Stimulated activated CD8-positive, alpha-beta memory T cell treated with anti-CD3 and anti-CD28 coated beads, Interleukin-12 subunit alpha, Interleukin-12 subunit beta, amount 100 ng/mL, for 4 hours (primary cell): ENCODE measurements around the gene FAM161B.
"Not testable (repeated sequence)": the region's sequence is repeated elsewhere in the genome, so short reads cannot be mapped to it uniquely, and the experiment has no call there.

Experiments
- DNase-seq: peaks from one replicate; pipeline ENCODE4 v3.0.0-alpha.2; 2020; ENCODE audit warnings: low read depth

FAM161B gene

GRCh38 chr14:73944432-73945158 is 5.3 kb downstream of the FAM161B start:
- no peak for DNase-seq

GRCh38 chr14:73943083-73943482 is 6.8 kb downstream of the FAM161B start:
- no peak for DNase-seq

GRCh38 chr14:73942180-73942579 is 7.7 kb downstream of the FAM161B start:
- no peak for DNase-seq

- no peak for DNase-seq
These were observed 12.9 kb downstream of the FAM161B start for GRCh38 chr14:73937012-73937411.

- no peak for DNase-seq
These were observed 13.3 kb downstream of the FAM161B start for GRCh38 chr14:73936548-73936947.

- no peak for DNase-seq
These were observed 14.2 kb downstream of the FAM161B start for GRCh38 chr14:73935666-73936065.

GRCh38 chr14:73924337-73924736 is 25.6 kb downstream of the FAM161B start:
- no peak for DNase-seq

- not testable (repeated sequence) for DNase-seq
These were observed 30.4 kb downstream of the FAM161B start for GRCh38 chr14:73919457-73919856.

GRCh38 chr14:73916324-73916723 is 33.6 kb downstream of the FAM161B start:
- DNase-seq: no peak

- DNase-seq: no peak
These were observed 36.6 kb downstream of the FAM161B start for GRCh38 chr14:73913256-73913655.

GRCh38 chr14:73909681-73910080 is 40.2 kb downstream of the FAM161B start:
- no peak for DNase-seq

GRCh38 chr14:73903028-73903427 is 46.9 kb downstream of the FAM161B start:
- no peak for DNase-seq

- DNase-seq: no peak
These were observed 53.4 kb downstream of the FAM161B start for GRCh38 chr14:73896521-73896920.

- DNase-seq: no peak
These were observed 54.0 kb downstream of the FAM161B start for GRCh38 chr14:73895939-73896338.

- DNase-seq: not testable (repeated sequence)
These were observed 55.7 kb downstream of the FAM161B start for GRCh38 chr14:73894180-73894687.

GRCh38 chr14:73889376-73889775 is 60.5 kb downstream of the FAM161B start:
- no peak for DNase-seq

- no peak for DNase-seq
These were observed 60.9 kb downstream of the FAM161B start for GRCh38 chr14:73888971-73889370.

- no peak for DNase-seq
These were observed 61.5 kb downstream of the FAM161B start for GRCh38 chr14:73888460-73888725.

GRCh38 chr14:73887694-73888459 is 62.0 kb downstream of the FAM161B start:
- DNase-seq: no peak

GRCh38 chr14:73887318-73887616 is 62.6 kb downstream of the FAM161B start:
- no peak for DNase-seq

- peak; percentile 86 for DNase-seq
These were observed 63.2 kb downstream of the FAM161B start, which contains the start of gene ZNF410 for GRCh38 chr14:73886449-73887317. Gene ZNF410 (plus strand): TSS chr14:73886859. CDS start chr14:73892176, 5,317 bp downstream.

GRCh38 chr14:73884438-73885190 is 65.3 kb downstream of the FAM161B start:
- no peak for DNase-seq
